IMR-90 (cell line): ENCODE data around the gene CDK14. TPM values are rescaled to one million over a fixed set of nuclear protein-coding genes. Genes with fewer than 3 reads are reported as not detected.
"Not testable (repeated sequence)": the region's sequence is repeated elsewhere in the genome, so short reads cannot be mapped to it uniquely, and the experiment has no call there.

Source experiments
- ATAC-seq: fragments of 200-7000 bp; cut with Tn5 transposase; 2 replicates; pipeline ENCODE4 v1.9.1; 2020; ENCODE audit warnings: low read depth, mild to moderate bottlenecking, moderate library complexity
- BruUV-seq: library from RNA; stranded (reverse); fragments of 400-500 nt; replicated peaks from 2 replicates; lab custom pipeline; 2021; lab: Mats Ljungman, UMichigan
- CTCF ChIA-PET: fragments of 300-600 bp; formaldehyde crosslinking; extraction: SDS; loops from one replicate; lab custom pipeline; 2021; ENCODE audit warnings: antibody characterized with exemption; lab: Yijun Ruan, JAX
- POLR2A ChIA-PET: fragments of 300-600 bp; sonication (Branson Sonifier 250); formaldehyde crosslinking; loops from one replicate; lab custom pipeline; 2022; ENCODE audit warnings: antibody characterized with exemption; ENCODE audit not compliant: unreplicated experiment; lab: Charles Lee
- DNase-seq: peaks from one replicate; pipeline ENCODE4 v3.0.0; 2013
- H2AFZ ChIP-seq: replicated peaks from 2 replicates; pipeline ENCODE3; 2013; ENCODE audit warnings: low read length, mild to moderate bottlenecking; ENCODE audit not compliant: poor library complexity
- H2AK5ac ChIP-seq: 2 replicates; pipeline ENCODE4 v1.6.1; 2013; ENCODE audit warnings: low read depth, low read length, inconsistent platforms
- H2AK9ac ChIP-seq: replicated peaks from 2 replicates; pipeline ENCODE3; 2013; ENCODE audit warnings: mild to moderate bottlenecking, low read depth, low read length, moderate library complexity; ENCODE audit not compliant: poor library complexity
- H2BK120ac ChIP-seq: 2 replicates; pipeline ENCODE4 v1.6.1; 2013; ENCODE audit warnings: low read depth, low read length, inconsistent platforms
- H2BK15ac ChIP-seq: 3 replicates; pipeline ENCODE4 v1.6.1; 2013; ENCODE audit warnings: low read depth, low read length, inconsistent platforms
- H2BK20ac ChIP-seq: 2 replicates; pipeline ENCODE4 v1.6.1; 2013; ENCODE audit warnings: low read depth, mild to moderate bottlenecking, inconsistent platforms, low read length, moderate library complexity
- H2BK5ac ChIP-seq: 2 replicates; pipeline ENCODE4 v1.6.1; 2013; ENCODE audit warnings: mild to moderate bottlenecking, low read depth, low read length, inconsistent platforms; ENCODE audit not compliant: poor library complexity, severe bottlenecking
- H3K14ac ChIP-seq: replicated peaks from 2 replicates; pipeline ENCODE4 v1.6.1; 2013; ENCODE audit warnings: low read depth, low read length, inconsistent platforms
- H3K18ac ChIP-seq: 2 replicates; pipeline ENCODE4 v1.6.1; 2013; ENCODE audit warnings: low read depth, low read length, control low read depth
- H3K23ac ChIP-seq: 2 replicates; pipeline ENCODE4 v1.6.1; 2013; ENCODE audit warnings: low read depth, low read length, inconsistent platforms
- H3K27ac ChIP-seq: 2 replicates; pipeline ENCODE4 v1.5.1; 2013; ENCODE audit warnings: mild to moderate bottlenecking, control low read depth, low read length; ENCODE audit not compliant: insufficient read depth
- H3K27me3 ChIP-seq: 2 replicates; pipeline ENCODE4 v1.6.1; 2013; ENCODE audit warnings: low read length; ENCODE audit not compliant: control insufficient read depth, insufficient read depth
- H3K36me3 ChIP-seq: 2 replicates; pipeline ENCODE4 v1.6.1; 2013; ENCODE audit warnings: low read length, mixed read lengths; ENCODE audit not compliant: control insufficient read depth, insufficient read depth
- H3K4ac ChIP-seq: 2 replicates; pipeline ENCODE4 v1.6.1; 2013; ENCODE audit warnings: low read depth, low read length, inconsistent platforms
- H3K4me1 ChIP-seq: 2 replicates; pipeline ENCODE4 v1.6.1; 2013; ENCODE audit warnings: low read length, mixed read lengths; ENCODE audit not compliant: control insufficient read depth, insufficient read depth
- H3K4me2 ChIP-seq: 2 replicates; pipeline ENCODE4 v1.6.1; 2013; ENCODE audit warnings: low read depth, mild to moderate bottlenecking, control low read depth, low read length, moderate library complexity
- H3K4me3 ChIP-seq: 2 replicates; pipeline ENCODE4 v1.5.1; 2013; ENCODE audit warnings: low read depth, mild to moderate bottlenecking, control low read depth, low read length, moderate library complexity; ENCODE audit not compliant: insufficient read depth
- H3K56ac ChIP-seq: 2 replicates; pipeline ENCODE4 v1.6.1; 2013; ENCODE audit warnings: low read length, inconsistent platforms; ENCODE audit not compliant: insufficient read depth; ENCODE audit errors: extremely low read depth
- H3K79me1 ChIP-seq, 2 experiments: 2 replicates each; pipeline ENCODE4 v1.6.1; 2013; ENCODE audit warnings: low read length in 2 of 2, inconsistent platforms in 1 of 2, low read depth in 1 of 2
- H3K9ac ChIP-seq: 2 replicates; pipeline ENCODE4 v1.6.1; 2013; ENCODE audit warnings: low read depth, low read length, control low read depth
- H3K9me1 ChIP-seq: 2 replicates; pipeline ENCODE4 v1.6.1; 2013; ENCODE audit warnings: low read length, inconsistent platforms; ENCODE audit not compliant: insufficient read depth
- H3K9me3 ChIP-seq: 2 replicates; pipeline ENCODE4 v1.6.1; 2013; ENCODE audit warnings: low read length; ENCODE audit not compliant: control insufficient read depth, insufficient read depth
- H4K20me1 ChIP-seq: 2 replicates; pipeline ENCODE4 v1.6.1; 2013; ENCODE audit warnings: low read length, inconsistent platforms; ENCODE audit not compliant: insufficient read depth
- H4K5ac ChIP-seq: 2 replicates; pipeline ENCODE4 v1.6.1; 2013; ENCODE audit warnings: mild to moderate bottlenecking, low read depth, low read length, control low read depth
- H4K8ac ChIP-seq, 2 experiments: 2 replicates each; pipeline ENCODE4 v1.6.1; 2013; ENCODE audit warnings: low read depth in 2 of 2, low read length in 2 of 2, control low read depth in 1 of 2, inconsistent platforms in 1 of 2
- H4K91ac ChIP-seq: 2 replicates; pipeline ENCODE4 v1.6.1; 2013; ENCODE audit warnings: low read depth, low read length, inconsistent platforms; ENCODE audit not compliant: insufficient read depth
- RAD21 ChIP-seq: IDR thresholded peaks from 2 replicates; pipeline ENCODE4 v1.6.1; 2012; ENCODE audit warnings: low read length, improper control_type of control experiment
- WGBS, 2 experiments: methylation state at CpG; one replicate each; pipeline versions ENCODE4 v1.1.5 to v1.1.7; 2013; ENCODE audit warnings: missing lambda C conversion rate in 2 of 2; ENCODE audit not compliant: insufficient read length in 1 of 2; ENCODE audit errors: extremely low coverage in 2 of 2; 5-methylcytosine and 5-hydroxymethylcytosine counted together
- dilution Hi-C: fragments of 300-500 bp; cut with HindIII; formaldehyde crosslinking; loops from one replicate; pipeline ENCODE4 v1.14.3; 2018; ENCODE audit warnings: low sequenced_read_pairs; ENCODE audit not compliant: unreplicated experiment
- in situ Hi-C: fragments of 300-500 bp; cut with MboI; formaldehyde crosslinking; loops from 3 replicates; pipeline ENCODE4 v1.14.3; 2019; ENCODE audit warnings: low sequenced_read_pairs, inconsistent platforms, mixed read lengths
- intact Hi-C: fragments of 100-400 bp; cut with micrococcal nuclease; formaldehyde crosslinking; loops from 2 replicates; pipeline ENCODE4 v1.10.0; 2022
- polyA plus RNA-seq, 3 experiments: library from polyadenylated mRNA; depleted of rRNA; stranded (reverse); fragments of >200 nt; gene quantifications; 2 replicates each; pipeline ENCODE4 v1.2.3, GENCODE V29; 2012; ENCODE audit warnings: low replicate concordance in 1 of 3
- total RNA-seq: library from RNA; depleted of rRNA; stranded (reverse); fragments of >200 nt; gene quantifications from 2 replicates; pipeline ENCODE4 v1.2.3, GENCODE V29; 2012
- TF ChIP-seq, protein P1 (sequence below): conservative IDR thresholded peaks from 2 replicates; pipeline ENCODE4 v1.5.1; 2012; ENCODE audit warnings: mild to moderate bottlenecking, low read depth, low read length, improper control_type of control experiment

The CDK14 gene
- total and polyA plus RNA-seq, 2 of the 4 experiments (the other 2 are of a cell fraction): 10.1 to 29.6 TPM

DNA sequence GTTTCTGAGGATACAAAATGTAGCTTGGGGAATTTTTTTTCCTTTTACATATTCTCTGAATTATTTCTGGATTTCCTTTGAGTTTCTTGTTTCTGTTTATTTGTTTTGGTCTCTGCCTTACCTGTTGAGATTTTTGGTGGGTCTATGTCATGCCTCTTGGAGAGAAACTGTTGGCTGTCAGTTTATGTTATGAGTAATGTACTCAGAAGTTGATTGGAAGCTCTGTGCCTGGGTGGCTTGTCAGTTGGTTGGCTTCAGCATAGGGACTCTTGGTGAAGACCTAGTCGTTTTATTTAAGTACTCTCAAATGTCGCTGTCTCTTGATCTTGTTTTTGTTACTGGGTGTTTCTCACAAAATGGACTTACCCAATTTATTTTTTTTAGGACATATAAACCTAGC, 132.4 kb downstream of the CDK14 start:
- Histone ChIP-seq H3K27me3 (no peaks in the 10 kb centered on the region), H3K36me3 (no peaks in the 10 kb centered on the region), H4K5ac (no peak overlapping the region), H3K4me1 (peaks cover 2% of the 10 kb centered on the region; the same call in 1 of the 2 replicates), H4K91ac (no peak overlapping the region), H2BK20ac (no peak overlapping the region), H2AFZ (no peak overlapping the region), H3K23ac (no peak overlapping the region), H3K4me3 (no peak overlapping the region), H3K4ac (no peak overlapping the region), H2BK5ac (no peak overlapping the region), H3K27ac (no peak overlapping the region), H2AK5ac (no peak overlapping the region), H3K9me3 (no peaks in the 10 kb centered on the region), H3K9ac (no peak overlapping the region), H3K14ac (no peak overlapping the region), H3K9me1 (no peaks in the 10 kb centered on the region), H3K18ac (peak overlapping the region; percentile 23; the same call in 1 of the 2 replicates), H2AK9ac (no peak overlapping the region), H2BK120ac (no peak overlapping the region), H3K79me1 (peaks cover 8 to 11% of the 10 kb centered on the region in 2 experiments; a peak in 3 of 4 replicates), H3K4me2 (no peak overlapping the region), H2BK15ac (no peak overlapping the region), H4K20me1 (no peaks in the 10 kb centered on the region), H3K56ac (no peak overlapping the region), H4K8ac (no peak overlapping the region)
- DNase-seq: no peak
- in situ Hi-C loops (no loop called here), intact Hi-C loops (no loop called here), dilution Hi-C loops (no loop called here)
- POLR2A ChIA-PET: no interaction called here
- WGBS, 2 experiments: 100% methylated on average over 1 of the region's 2 CpGs; no CpG with 5 or more reads in 1 of the 2 experiments
- ATAC-seq: no peak
- no peak for TF ChIP-seq RAD21
- TF ChIP-seq, protein P1, sequence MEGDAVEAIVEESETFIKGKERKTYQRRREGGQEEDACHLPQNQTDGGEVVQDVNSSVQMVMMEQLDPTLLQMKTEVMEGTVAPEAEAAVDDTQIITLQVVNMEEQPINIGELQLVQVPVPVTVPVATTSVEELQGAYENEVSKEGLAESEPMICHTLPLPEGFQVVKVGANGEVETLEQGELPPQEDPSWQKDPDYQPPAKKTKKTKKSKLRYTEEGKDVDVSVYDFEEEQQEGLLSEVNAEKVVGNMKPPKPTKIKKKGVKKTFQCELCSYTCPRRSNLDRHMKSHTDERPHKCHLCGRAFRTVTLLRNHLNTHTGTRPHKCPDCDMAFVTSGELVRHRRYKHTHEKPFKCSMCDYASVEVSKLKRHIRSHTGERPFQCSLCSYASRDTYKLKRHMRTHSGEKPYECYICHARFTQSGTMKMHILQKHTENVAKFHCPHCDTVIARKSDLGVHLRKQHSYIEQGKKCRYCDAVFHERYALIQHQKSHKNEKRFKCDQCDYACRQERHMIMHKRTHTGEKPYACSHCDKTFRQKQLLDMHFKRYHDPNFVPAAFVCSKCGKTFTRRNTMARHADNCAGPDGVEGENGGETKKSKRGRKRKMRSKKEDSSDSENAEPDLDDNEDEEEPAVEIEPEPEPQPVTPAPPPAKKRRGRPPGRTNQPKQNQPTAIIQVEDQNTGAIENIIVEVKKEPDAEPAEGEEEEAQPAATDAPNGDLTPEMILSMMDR: no peak
- CTCF ChIA-PET: no interaction called here
- BruUV-seq: no TSS peak

DNA sequence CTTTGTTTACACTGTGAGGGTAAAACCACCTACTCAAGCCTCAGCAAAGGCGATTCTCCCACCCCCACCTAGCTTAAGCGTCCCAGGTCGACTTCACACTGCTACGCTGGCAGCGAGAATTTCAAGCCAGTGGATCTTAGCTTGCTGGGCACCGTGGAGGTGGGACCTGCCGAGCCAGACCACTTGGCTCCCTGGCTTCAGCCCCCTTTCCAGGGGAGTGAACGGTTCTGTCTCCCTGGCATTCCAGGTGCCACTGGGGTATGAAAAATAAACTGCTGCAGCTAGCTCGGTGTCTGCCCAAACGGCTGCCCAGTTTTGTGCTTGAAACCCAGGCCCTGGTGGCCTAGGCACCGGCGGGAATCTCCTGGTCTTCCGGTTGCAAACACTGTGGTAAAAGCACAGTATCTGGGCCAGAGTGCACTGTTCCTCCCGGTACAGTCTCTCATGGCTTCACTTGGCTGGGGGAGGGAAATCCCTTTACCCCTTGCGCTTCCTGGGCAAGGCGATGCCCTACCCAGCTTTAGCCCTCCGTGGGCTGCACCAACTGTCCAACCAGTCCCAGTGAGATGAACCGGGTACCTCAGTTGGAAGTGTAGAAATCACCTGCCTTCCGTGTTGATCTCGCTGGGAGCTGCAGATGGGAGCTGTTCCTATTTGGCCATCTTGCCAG, 139.6 kb downstream of the CDK14 start:
- dilution Hi-C loops, in situ Hi-C loops, H3K18ac ChIP-seq: not testable (repeated sequence)

More for the DNA sequence above, 139.6 kb downstream of the CDK14 start:
- H2BK15ac ChIP-seq, H2AK5ac ChIP-seq, intact Hi-C loops, H3K56ac ChIP-seq, H3K79me1 ChIP-seq, H2BK20ac ChIP-seq, H3K14ac ChIP-seq, DNase-seq, H4K5ac ChIP-seq, H3K4ac ChIP-seq, BruUV-seq, H2BK120ac ChIP-seq, H2AK9ac ChIP-seq, H3K9me1 ChIP-seq, ATAC-seq, H3K4me1 ChIP-seq, CTCF ChIA-PET, H2BK5ac ChIP-seq, H3K4me2 ChIP-seq, POLR2A ChIA-PET, H4K91ac ChIP-seq, H2AFZ ChIP-seq, H3K27me3 ChIP-seq, H4K20me1 ChIP-seq, H4K8ac ChIP-seq, H3K36me3 ChIP-seq, H3K9ac ChIP-seq, H3K27ac ChIP-seq, H3K23ac ChIP-seq, H3K4me3 ChIP-seq, H3K9me3 ChIP-seq: not testable (repeated sequence)
- 93% methylated on average over 10 of the region's 20 CpGs; no CpG with 5 or more reads in 1 of the 2 experiments for WGBS, 2 experiments
